ENCODE data around the gene SLC25A51.
"Not testable (repeated sequence)": the region's sequence is repeated elsewhere in the genome, so short reads cannot be mapped to it uniquely, and the experiment has no call there.

SLC25A51 gene

DNA sequence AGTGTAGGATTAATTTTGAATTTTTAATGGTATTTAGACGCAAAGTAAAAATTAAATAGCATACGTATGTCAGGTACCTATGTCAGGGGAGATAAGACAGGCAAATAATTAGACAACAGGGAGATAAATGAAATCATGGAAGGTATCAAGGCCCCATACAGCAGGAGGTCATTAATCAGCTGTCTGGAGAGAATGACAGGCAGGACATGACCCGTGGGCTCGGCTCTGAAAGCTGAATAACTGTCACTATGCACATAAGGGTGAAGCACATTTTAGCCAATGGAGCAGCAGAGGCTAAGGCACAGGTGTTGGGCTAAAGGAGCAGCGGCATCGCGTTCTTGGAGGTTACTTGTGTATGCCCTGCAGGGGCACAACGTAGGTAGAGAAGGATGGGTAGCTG lies 11.9 kb downstream of the SLC25A51 start:
- no peak overlapping the region for H3K4me3 ChIP-seq (ENCODE audit: low read depth, low read length)
- no peak for DNase-seq (ENCODE audit: low read depth)
- TF ChIP-seq, protein P1, sequence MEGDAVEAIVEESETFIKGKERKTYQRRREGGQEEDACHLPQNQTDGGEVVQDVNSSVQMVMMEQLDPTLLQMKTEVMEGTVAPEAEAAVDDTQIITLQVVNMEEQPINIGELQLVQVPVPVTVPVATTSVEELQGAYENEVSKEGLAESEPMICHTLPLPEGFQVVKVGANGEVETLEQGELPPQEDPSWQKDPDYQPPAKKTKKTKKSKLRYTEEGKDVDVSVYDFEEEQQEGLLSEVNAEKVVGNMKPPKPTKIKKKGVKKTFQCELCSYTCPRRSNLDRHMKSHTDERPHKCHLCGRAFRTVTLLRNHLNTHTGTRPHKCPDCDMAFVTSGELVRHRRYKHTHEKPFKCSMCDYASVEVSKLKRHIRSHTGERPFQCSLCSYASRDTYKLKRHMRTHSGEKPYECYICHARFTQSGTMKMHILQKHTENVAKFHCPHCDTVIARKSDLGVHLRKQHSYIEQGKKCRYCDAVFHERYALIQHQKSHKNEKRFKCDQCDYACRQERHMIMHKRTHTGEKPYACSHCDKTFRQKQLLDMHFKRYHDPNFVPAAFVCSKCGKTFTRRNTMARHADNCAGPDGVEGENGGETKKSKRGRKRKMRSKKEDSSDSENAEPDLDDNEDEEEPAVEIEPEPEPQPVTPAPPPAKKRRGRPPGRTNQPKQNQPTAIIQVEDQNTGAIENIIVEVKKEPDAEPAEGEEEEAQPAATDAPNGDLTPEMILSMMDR (IDR thresholded peaks at IDR 0.05; ENCODE audit: control insufficient read depth, extremely low read depth, insufficient read depth): no peak

DNA sequence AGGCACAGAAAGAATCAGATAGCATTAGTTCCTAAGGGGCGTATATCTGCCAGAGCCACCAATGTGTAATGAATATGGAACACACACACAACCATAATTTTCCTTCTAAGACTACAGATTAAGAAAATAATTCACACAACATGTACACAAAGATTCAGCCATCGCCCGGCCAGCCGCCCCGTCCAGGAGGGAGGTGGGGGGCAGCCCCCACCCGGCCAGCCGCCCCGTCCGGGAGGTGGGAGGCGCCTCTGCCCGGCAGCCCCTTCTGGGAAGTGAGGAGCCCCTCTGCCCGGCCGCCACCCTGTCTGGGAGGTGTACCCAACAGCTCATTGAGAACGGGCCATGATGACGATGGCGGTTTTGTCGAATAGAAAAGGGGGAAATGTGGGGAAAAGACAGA lies 12.9 kb downstream of the SLC25A51 start:
- DNase-seq (ENCODE audit: low read depth); H3K4me3 ChIP-seq (ENCODE audit: low read depth, low read length): not testable (repeated sequence)

DNA sequence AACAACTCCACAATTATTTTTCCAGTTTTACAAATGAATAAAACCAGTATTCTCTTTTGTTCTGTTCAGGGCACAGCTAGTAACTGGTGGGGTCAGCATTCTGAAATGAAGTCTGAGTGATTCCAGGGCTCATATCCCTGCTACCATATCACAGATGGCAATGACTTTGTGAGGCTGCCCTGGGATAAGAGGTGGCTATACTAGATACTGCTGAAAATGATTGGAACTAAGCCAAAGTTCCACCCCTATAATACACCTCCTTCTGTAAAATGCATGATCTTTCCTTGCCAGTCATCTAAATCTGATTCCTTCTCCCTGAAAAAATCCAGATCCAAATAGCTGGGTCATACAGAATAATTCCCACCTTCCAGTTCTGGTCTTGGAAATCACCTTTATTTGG lies 14.4 kb downstream of the SLC25A51 start:
- DNase-seq (ENCODE audit: low read depth): no peak
- TF ChIP-seq, protein P1 (IDR thresholded peaks at IDR 0.05; ENCODE audit: control insufficient read depth, extremely low read depth, insufficient read depth): no peak
- H3K4me3 ChIP-seq (ENCODE audit: low read depth, low read length): no peak overlapping the region

DNA sequence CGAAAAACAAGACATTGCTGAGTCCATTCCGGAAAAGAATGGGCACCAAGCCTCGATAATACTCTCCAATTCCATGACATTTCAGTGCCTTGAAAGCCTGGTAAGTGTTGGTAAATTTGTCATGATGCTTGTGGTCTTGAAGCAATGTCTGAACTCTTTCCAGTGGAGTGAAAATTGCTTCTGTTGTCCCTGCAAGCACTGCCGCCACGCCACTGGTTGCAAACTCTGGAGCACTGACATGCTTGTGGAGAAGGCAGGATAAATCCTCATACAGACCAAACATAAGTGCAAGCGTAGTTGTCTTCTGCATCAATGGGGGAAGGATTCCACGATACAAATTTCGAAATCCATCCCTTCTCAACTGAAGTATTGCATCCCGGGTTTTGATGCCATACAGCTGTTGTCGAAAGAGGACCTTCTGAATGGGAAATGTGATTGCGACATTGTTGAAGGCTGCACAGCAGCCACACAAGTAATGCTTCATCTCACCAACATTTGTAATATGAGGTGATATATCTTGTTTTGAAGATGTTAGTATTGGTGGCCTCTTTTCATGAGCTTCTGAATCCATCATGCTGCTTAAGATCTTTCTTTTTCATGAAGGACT lies 15.8 kb downstream of the SLC25A51 start:
- not testable (repeated sequence) for DNase-seq (ENCODE audit: low read depth); H3K4me3 ChIP-seq (ENCODE audit: low read depth, low read length)

DNA sequence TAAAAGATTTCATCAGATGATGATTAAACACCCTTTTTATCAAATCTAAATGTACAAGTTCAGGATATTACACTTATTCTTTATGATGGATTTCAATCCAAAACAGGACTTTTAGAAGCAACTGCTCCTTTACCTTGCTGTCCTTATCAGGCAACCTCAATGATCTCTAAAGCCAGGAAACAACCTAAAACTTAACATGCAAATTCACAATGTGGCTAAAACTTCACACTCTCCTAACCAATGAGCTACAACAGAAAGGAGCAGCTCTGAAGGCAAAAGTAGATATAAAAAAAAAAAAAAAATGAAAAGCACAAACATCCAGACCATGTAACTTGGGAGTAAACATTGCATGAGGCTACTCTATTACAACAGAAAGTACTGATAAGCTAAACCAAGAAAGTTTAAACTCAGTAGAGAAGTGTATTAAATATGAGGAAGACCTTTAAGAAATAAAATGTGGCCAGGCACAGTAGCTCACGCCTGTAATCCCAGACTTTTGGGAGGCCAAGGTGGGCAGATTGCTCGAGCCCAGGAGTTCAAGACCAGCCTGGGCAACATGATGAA lies 22.9 kb downstream of the SLC25A51 start:
- H3K4me3 ChIP-seq (ENCODE audit: low read depth, low read length): no peak overlapping the region
- no peak for DNase-seq (ENCODE audit: low read depth)
- TF ChIP-seq, protein P1 (IDR thresholded peaks at IDR 0.05; ENCODE audit: control insufficient read depth, extremely low read depth, insufficient read depth): no peak

DNA sequence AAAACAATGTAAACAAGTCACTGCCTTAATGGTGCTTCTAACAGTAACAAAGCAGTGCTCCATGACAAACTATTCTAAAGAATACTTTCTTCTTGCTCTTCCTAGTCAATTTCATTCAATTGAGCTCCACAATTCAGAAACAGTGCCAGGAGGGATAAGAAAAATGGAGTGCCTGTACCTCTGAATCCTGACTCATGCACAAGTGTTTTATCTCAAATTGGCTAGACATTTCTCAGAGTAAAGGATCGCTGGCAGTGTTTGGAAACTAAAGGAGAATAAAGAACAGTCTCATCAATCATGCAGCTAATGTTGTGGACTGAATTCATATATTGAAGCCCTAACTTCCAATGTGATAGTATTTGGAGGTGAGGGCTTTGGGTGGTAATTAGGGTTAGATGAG lies 27.6 kb downstream of the SLC25A51 start:
- no peak overlapping the region for H3K4me3 ChIP-seq (ENCODE audit: low read depth, low read length)
- no peak for DNase-seq (ENCODE audit: low read depth)
- TF ChIP-seq, protein P1 (IDR thresholded peaks at IDR 0.05; ENCODE audit: control insufficient read depth, extremely low read depth, insufficient read depth): no peak

DNA sequence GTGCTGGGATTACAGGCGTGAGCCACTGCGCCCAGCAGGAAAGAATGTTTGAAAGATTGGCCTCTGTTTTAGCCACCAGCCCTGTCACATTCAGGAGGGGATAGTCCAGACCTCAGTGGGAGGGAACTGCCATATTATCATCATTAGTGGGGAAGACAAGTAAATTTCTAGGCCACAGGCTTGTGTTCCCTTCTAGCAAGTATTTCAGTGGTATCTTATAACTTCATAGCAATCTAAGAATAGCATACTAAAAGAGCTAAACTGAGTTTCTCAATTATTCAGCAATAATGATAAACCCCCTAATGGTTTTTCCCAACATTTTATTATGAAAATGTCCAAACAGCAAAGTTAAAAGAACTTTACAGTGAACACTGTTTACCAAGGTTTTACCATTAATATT lies 30.0 kb downstream of the SLC25A51 start:
- H3K4me3 ChIP-seq (ENCODE audit: low read depth, low read length): no peak overlapping the region
- TF ChIP-seq, protein P1 (IDR thresholded peaks at IDR 0.05; ENCODE audit: control insufficient read depth, extremely low read depth, insufficient read depth): no peak
- no peak for DNase-seq (ENCODE audit: low read depth)

DNA sequence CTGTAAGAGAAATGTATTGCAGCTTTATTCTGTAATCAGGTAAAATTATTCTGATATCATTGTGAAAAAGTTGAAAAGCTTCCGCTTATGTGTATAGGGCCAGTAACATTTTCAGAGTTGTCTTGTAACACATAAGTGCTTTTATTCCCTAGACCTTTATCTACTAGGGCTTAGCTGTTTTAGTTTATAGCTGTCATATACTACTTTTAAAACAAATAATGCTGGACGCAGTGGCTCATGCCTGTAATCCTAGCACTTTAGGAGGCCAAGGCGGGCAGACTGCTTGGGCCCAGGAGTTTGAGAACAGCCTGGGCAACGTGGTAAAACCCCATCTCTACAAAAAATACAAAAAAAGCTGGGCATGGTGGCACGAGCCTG lies 33.1 kb downstream of the SLC25A51 start:
- no peak overlapping the region for H3K4me3 ChIP-seq (ENCODE audit: low read depth, low read length)
- peak; percentile 22 for DNase-seq (ENCODE audit: low read depth)
- TF ChIP-seq, protein P1 (IDR thresholded peaks at IDR 0.05; ENCODE audit: control insufficient read depth, extremely low read depth, insufficient read depth): no peak

Data from LNCaP clone FGC (cell line).